ENCODE data around the gene FERMT3.
"Not testable (repeated sequence)": the region's sequence is repeated elsewhere in the genome, so short reads cannot be mapped to it uniquely, and the experiment has no call there.

Gene FERMT3

DNA sequence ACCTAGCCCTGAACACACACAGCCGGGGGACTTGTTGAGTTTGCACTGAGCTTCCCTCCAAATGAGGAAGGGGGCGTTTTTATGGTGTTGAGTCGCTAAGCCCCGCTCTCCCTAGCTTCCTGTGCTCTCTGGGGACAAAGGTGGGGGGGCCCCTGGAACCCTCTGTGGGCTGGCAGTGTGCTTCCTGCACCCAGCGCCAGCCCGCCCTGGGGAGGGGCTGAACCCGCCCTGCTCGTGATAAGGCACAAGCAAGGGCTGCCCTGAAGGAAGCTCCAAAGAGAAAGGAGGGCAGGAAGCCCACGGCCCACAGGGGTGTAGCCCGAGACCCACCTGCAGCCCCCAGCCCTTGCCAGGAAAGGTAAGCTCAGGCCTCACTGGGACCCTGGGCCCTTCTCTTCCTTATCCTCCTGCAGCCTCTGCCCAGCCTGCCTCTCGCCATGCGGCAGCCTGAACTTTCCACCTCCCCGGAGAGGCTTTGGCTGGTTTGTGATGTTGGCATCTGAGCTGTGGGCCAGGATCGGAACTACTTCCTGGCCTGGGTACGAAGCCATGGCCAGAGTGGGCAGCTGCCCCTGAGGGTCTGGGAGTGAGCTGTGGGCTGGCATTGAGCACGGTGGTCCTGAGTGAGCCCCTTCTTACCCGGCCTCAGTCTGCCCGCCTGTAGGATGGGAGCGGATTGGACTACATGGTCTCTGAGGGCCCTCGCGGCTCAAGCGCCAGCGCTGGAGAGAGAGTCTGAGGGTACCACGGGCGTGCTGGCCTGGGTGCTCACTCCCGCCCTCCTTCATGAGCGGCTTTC, at the start of gene FERMT3:
TSS of gene FERMT3 (plus strand) at position 265 of the 799 bp plus-strand sequence. CDS start 644 bp downstream, outside the sequence.
- no peak for DNase-seq (ENCODE audit: low spot score)

DNA sequence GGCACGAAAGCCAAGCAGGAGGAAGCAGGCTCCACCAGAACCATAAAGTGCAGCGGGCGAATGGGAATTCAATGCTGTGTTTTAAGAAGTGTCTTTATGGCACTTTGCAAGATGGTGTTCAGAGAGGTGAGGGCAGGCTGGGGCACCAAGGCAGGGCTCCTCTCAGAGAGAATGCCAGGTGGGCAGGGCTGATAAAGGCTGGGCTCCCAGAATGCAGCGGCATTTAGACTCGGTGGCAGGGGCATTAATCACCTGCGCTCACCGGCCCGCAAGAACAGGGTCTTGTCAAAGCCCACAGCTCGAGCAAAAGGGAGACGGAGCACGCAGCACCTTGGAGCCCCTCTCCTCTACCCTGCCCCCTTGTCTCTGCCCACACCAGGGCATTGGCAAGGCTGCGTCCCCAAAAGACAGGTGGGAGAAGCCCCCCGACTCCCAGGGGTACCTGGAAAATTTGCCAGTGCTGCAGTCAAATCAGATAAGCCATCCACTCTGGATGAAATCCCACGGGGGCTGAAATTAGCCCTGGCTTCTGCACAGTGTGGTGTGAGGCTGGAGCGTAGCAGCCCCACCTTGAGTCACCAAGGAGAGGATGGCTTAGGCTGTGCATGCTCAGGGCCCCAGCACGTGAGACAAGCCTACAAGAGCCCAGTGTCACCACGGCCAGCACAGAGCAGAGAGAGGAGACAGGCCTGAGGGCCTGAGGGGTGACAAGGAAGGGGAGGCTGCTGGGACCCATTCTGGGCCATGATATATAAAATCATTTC, 48.7 kb upstream of the FERMT3 start:
- DNase-seq (ENCODE audit: low spot score) = no peak

DNA sequence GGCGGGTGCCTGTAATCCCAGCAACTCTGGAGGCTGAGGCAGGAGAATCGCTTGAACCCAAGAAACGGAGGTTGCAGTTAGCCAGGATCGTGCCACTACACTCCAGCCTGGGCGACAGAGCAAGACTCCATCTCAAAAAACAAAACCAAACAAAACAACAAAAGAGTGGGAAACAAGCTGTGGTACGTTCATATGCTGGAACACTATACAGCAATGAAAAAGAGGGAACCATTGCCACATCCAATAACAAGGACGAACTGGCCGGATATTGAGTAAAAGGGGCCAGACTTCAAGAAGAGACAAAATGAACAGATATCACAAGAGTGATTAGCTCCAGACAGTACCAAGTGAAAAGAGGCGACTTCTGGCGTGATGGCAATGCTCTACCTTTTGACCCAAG, 45.5 kb upstream of the FERMT3 start:
- no peak for DNase-seq (ENCODE audit: low spot score)

DNA sequence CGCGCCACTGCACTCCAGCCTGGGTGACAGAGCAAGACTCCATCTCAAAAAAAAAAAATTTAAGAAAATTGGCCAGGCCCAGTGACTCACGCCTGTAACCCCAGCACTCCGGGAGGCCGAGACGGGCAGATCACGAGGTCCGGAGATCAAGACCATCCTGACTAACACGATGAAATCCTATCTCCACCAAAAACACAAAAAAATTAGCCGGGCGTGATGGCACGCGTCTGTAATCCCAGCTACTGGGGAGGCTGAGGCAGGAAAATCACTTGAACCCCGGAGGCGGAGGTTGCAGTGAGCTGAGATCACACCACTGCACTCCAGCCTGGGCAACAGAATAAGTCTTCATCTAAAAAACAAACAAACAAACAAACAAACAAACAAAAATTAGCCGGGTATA, 43.8 kb upstream of the FERMT3 start:
- DNase-seq (ENCODE audit: low spot score) = not testable (repeated sequence)

DNA sequence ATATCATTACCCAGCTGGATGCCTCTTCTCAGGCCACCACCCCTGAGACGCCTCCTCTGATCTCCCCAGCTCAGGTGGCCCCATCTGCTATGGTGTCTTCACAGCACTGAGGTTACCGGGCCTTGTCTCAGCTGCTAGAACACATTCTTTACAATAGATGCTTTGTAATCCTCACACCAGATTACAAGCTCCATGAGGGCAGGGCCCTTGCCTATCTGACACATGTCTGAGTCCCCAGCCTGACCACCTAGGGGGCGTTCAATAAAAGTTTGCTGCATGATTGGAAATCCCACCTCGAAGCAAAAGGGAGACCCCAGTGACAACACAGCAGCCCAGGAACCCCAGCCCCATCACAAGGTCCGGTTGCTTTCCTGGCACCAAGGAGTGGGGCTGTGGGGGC, 42.6 kb upstream of the FERMT3 start:
- DNase-seq (ENCODE audit: low spot score) = no peak

DNA sequence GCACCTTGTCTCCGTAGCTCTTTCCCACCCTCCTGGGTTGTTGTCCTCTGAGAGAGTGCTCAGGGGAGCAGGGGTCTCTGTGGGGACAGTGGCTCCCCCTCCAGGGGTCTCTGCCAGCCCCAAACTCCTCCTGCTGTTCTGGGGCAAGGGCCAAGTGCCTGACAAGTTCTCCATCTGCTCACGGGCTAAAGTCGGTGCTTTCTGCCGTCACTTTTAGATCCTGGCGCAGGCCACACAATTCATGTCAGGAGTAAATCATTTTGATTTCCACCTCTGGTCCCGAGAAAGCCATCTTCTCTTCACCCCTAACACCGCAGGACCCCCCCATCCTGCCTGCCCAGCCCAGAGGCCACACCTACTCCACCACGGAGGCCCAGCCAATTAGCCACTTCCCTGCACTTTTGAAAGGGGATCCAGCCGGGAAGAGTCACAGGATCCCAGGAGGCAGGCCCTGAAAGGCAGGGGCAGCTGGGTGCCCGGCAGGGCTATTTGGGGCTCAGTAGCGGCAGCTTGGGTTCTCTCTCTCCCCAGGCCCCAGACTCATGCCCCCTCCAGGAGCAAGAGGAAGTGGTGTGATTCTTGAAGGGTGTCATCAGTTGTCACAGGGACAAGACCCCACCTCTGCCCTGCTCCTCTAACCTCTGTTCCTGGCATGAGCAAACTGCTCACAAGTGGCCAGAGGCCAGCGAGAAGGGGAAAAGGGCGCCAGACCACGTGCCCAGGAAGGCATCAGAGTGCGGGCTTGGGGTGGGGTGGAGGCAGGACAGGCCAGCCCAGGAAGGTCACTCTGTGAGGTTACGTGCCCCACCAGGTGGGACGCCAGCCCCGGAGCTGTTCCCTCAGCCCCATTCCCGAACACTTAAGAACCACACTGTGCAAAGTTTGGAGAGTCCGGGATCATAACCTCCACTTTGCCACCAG, 41.9 kb upstream of the FERMT3 start:
- no peak for DNase-seq (ENCODE audit: low spot score)

DNA sequence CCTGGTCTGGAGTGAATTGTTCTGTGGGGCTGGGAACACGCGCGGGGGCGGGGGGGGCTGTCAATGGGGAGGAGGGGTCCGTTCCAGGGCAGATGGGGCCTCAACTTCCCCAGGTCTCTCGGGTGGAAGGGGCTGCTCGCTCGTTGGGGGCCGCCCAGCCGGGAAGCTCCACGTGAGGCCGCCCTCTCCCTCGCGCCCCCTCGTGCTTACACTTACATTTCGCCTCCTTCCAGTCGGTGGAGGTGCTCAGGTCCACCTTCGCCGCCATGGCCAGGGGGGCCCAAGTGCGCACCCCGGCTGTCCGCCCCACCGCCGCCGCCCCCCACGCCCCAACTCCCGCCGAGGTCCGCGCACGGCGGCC, 41.1 kb upstream of the FERMT3 start:
- DNase-seq (ENCODE audit: low spot score) = no peak

DNA sequence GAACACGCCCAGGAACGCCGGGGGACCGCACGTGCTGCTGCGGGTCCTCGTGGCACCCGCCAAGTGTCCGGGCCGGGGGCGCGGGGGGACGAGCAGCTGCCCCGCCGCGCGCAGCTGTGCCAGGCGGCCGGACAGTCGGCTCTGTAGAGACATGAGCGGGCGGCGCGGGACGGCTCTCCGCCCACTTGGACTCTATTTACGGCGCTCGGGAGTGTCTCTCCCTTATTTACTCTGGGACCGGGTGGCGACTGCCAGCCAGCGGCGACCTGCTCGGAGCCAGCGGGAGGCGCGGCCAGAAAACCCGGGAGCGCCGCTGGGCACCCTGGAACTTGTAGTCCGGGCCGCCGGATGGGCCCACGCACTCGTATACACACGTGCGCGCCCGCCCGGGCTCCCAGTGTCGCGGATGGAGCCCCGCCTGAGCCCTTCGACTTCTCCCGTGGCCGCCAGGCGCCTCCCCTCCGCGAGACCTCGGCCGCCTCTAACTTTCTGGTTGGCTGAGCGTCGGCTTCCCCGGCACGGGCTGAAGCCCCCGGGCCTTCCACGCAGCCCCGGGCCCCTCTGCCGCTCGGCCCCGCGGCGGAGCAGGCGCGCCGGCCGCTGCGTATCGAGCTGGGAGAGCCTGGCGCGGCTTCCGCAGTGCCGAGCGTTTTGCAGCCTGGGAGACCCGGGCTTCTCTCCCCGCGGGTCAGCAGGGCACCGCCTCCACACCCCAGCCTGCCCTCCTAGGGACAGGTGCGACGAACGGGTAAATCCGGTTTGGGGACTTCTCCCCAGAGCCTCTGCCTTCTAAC, 40.5 kb upstream of the FERMT3 start, which contains the start of gene MACROD1:
TSS of gene MACROD1 (minus strand) at position 272 of the 794 bp plus-strand sequence. CDS start at position 153, 119 bp downstream.
- peak; percentile 86 for DNase-seq (ENCODE audit: low spot score)

DNA sequence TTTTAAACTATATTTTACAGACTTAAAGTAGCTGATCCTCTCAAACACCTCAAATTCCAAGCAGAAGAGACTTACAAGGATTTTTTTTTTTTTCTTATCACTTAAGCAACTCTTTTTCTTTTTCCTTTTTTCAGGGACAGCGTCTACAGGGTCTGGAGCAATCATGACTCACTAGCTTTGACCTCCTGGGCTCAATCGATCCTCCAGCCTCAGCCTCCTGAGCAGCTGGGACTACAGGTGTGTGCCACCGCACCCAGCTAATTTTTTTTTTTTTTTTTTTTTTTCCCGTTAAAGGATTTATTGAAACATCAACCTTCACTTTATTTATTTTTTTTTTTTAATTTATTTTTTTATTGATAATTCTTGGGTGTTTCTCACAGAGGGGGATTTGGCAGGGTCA, 36.1 kb upstream of the FERMT3 start:
- no peak for DNase-seq (ENCODE audit: low spot score)

DNA sequence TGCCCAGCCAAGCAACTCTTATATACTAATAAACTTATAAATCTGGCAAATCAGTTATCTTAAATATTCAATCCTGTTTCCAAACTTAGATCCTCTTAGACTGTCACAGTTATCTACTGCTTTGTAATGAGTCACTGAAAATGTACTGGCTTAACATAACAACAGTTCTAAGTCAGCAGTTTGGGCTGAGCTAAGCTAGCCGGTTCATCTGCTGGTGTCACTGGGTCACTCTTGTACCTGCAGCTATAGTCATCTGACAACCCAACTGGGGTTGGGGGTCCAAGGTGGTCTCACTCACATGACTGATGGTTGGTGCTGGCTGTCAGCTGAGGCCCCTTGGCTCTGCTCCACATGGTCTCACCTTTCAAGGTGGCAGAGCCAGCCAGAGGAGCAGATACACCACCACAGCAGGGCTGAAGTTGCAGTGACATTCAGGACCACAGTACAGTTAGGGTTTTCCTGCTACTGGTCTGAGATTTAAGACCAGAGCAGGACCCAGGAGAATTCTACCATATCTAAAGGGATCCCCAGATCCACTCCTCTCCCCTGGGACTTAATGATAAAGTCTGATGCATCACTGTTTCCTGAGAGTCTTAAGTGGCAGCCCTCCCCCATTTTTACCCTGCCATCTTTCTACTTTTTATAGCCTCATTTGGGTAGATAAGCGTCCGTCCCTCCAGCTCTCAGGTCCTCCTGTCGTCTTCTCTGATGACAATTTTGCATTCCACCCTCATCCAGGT, 32.7 kb upstream of the FERMT3 start:
- DNase-seq (ENCODE audit: low spot score) = no peak

DNA sequence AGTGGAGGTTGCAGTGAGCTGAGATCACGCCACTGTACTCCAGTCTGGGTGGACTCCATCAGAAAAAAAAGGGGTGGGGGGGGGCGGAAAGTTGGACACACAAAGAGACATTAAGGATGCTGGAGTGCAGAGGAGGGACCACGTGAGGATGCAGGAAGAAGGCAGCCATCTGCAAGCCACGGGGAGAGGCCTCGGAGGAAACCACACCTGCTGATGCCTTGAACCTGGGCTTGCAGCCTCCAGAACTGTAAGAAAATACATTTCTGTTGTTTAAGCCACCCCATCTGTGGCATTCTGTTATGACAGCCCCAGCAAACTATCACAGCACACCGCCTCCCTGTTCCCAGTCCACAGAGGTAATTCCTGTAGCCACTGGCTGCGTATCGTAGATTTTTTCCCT, 29.8 kb upstream of the FERMT3 start:
- no peak for DNase-seq (ENCODE audit: low spot score)

DNA sequence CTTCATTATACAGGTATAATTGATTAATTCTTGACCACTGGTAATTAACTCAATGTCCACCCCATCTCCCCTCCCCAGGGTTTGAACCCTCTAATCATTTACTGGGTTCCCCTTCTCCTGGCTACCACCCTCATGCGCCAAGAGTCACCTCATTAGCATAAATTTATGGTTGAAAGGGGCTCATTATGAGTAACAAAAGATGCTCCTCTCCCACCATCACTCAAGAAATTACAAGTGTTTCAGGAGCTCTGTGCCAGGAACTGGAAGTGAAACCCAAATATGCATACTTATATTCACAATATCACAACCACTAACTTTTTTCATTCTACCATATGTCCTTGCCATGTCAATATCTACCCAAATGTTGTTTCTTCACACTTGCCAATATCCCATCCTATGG, 28.3 kb upstream of the FERMT3 start:
- no peak for DNase-seq (ENCODE audit: low spot score)

DNA sequence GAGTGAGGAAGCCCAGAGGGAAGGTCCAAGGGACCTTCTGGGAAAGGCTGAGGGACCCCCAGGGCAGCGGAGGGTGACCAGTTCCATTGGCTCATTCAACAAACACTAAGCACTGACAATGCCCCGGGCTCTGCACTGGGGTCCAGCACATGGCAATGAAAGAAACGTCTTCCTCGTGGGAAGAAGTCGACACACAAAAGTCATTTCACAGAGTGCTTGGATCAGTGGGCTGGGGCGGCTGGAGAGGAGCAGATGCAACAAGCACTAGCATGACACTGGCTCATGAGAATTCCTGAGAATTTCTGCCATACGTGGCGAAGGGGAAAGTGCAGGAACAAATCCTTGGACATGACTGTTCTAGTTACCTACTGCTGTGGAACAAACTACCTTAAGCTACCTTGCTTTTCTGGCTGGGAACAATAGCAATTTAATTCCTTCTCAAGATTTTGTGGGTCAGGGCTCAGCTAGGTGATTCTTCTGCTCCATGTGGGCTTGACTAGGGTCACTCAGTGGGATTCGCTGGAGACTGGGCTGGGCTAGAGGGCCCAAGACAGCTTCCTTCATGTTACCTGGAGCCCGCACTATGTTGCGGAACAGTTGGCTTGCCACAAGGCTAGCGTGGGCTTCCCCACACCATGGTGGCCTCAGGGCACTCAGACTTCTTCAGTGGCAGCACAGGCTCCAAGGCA, 27.4 kb upstream of the FERMT3 start:
- no peak for DNase-seq (ENCODE audit: low spot score)

DNA sequence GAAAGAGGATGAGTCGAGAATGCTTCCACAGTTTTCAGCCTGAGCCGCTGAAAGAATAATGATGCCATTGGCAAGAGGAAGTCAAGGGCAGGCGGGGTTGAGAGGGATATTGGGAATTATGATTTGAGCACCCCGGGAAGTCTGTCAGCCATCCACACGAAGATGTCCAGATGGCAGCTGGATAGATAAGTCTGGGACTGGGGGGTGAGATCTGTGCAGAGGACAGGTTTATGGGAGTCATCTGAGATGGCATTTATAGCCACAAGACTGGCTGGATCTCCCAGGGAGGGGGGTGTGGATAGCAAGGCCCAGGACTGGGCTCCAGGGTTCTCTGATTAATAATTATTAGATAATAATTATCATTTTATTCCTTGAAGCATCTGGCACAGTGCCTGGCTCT, 25.6 kb upstream of the FERMT3 start:
- no peak for DNase-seq (ENCODE audit: low spot score)

DNA sequence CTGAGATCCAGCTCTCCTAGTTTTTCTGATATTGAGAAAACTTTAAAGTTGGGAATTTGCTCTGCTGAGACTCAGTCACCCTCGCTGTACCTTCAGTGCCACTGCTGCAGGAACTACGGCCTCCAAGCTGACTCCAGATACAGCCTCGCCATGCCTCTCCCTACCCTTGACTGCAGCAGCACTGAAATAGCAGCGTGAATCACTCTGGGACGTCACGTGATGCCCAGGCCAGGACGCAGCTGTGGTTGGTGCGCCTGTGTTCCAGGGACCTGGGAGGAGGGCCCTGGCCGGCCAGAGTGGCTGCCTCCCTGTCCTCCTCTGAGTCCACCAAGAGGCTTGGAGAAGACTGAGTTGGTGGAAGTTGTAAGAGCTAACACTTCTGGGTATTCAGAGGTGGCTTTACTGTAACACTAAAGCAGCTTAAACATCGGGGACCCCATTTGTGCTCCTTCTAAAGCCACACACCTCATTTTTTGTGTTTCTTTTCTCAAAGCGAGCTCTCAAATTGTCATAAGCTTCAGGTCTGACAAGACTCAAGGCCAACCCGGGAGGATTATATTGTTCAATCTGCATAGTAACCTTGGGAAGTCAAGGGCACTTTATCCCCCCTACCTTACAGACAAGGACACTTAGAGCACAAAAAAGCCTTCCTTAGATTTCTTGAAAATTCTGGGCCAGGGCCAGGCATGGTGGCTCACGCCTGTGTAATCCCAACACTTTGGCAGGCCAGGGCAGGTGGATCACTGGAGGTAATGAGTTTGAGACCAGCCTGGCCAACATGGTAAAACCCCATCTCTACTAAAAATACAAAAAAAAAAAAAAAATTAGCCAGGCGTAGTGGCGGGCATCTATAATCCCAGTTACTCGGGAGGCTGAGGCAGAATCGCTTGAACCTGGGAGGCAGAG, 24.8 kb upstream of the FERMT3 start:
- no peak for DNase-seq (ENCODE audit: low spot score)

DNA sequence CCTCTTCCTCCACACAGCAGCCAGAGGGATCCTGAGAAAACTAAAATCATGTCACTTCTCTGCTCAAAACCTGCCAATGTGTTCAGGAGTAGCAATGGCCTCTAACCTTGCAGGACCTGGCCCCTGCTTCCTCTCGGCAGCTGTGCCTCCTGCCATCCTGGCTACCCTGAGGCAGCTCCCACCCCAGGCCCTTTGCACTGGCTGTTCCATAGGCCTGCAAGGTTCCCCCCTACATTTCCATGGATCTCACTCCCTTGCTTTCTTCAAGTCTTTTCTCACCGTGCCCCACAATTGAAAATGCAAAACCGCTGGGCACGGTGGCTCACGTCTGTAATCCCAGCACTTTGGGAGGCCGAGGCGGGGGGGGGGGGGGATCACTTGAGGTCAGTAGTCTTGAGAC, 22.6 kb upstream of the FERMT3 start:
- no peak for DNase-seq (ENCODE audit: low spot score)

DNA sequence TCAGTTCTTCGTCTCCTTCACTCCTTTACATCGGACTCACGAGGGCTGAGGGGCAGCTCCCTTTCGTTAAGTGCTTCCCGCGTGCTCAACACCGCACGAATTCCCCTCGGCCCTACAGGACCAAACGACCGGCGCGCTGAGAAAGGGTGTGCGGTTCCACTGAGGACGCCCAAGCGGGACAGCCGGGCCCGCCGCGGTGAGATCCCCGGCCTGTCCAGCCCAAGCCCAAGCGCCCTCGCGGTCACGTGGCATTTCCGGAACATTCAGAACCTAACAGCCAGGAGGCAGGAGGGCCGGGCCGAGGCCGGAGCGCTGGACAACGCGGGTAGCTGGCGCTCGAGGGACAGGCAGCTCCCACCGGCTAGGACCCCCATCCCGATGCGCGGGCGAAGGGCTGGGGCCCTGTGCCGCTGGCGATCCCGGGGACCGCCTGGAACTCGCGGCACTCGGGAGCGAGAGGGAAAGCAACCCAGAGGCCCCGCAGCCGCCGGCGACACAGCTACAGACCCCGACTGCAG, 21.3 kb upstream of the FERMT3 start:
- peak; percentile 54 for DNase-seq (ENCODE audit: low spot score)

DNA sequence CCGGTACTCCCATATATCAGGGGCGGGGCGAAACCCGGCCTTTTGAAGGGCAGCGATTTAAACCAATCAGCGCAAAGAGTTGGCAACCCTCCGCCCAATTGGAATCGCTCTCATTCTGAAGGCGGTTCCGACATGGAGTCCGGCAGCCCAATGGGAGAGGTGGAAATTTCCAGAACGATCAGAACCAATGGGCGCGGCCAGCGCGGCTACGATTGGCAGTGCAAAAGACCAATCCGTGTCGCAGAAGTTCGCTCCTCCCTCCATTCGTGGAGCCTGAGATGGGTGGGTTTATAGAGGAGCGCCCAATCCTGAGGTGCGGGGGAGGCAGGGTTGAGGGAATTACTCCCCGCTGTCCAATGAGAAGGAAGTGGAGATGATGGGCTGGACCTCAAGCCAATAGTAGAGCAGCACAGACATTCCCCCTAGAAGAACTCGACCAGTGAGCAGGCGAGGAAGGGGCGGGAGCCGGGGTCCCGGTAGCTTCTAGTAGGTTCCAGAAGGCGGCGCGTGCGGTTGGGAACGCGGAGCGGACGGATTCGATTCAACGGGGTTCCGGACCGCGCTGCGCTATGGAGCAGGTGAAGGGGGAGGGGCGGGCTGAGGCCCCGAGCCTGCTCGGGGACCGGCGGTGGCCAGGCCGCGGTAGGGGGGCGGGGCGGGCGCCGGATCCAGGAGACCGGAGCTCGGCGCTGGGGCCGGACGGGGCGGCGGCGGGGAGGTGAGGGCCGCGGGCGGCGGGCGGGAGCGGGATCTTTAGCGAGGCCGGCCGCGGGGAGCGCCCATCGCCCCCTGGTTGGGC, 20.6 kb upstream of the FERMT3 start, which contains the start of gene STIP1:
TSS of gene STIP1 (plus strand) at position 479 of the 799 bp plus-strand sequence. CDS start at position 570, 91 bp downstream.
- DNase-seq (ENCODE audit: low spot score) = peak; percentile 97
